ENCODE measurements around the gene RBFOX2.
A peak's percentile ranks its signal among the peaks of the same experiment; 100 is the strongest.

The RBFOX2 gene

GRCh38 chr22:35864545-35865165, 164.0 kb downstream of the RBFOX2 start:
- no peak for TF ChIP-seq POLR2A (IDR thresholded peaks at IDR 0.05; ENCODE audit: low read depth, low read length)
- no peak for FAIRE-seq
- no peak for DNase-seq (ENCODE audit: insufficient read length, low spot score)

- no peak for TF ChIP-seq POLR2A (IDR thresholded peaks at IDR 0.05; ENCODE audit: low read depth, low read length)
- FAIRE-seq = no peak
- no peak for DNase-seq (ENCODE audit: insufficient read length, low spot score)
Observed at GRCh38 chr22:35863432-35863831, 165.2 kb downstream of the RBFOX2 start.

DNA sequence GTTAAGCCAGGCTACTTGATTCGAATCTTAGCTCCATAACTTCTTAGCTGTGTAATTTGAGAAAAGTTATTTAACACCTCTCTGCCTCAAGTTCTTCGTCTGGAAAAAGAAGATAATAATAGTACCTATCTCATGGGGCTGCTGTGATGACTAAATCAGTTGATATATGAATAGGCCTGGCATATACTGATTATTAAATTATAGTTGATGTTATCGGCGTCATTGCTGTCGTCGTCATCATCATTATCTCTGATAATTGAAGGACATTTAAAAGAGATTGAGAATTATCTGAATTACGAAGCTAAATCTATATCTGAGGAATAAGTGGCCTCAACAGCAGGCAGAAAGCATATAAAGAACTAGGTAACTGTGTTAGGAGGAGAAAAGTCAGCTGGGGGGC, 165.9 kb downstream of the RBFOX2 start:
- no peak for TF ChIP-seq POLR2A (IDR thresholded peaks at IDR 0.05; ENCODE audit: low read depth, low read length)
- FAIRE-seq (no peak), DNase-seq (ENCODE audit: insufficient read length, low spot score) (no peak)

DNA sequence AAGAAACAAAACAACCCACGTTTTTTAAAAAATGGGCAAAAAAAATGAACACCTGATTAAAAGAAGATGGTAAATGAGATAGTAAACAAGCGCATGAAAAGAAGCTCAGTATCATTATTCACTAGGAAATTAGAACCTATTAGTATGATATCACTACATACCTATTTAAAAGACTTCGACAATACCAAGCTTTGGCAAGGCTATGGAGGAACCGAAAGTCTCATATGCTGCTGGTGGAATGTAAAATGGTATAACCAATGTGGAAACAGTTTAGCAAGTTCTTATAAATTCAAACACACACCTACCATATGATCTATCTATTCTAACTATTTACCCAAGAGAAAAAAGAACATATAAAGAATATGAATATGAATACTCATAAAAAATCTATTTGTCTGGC, 167.2 kb downstream of the RBFOX2 start:
- DNase-seq (ENCODE audit: insufficient read length, low spot score) (no peak), FAIRE-seq (no peak)
- no peak for TF ChIP-seq POLR2A (IDR thresholded peaks at IDR 0.05; ENCODE audit: low read depth, low read length)

DNA sequence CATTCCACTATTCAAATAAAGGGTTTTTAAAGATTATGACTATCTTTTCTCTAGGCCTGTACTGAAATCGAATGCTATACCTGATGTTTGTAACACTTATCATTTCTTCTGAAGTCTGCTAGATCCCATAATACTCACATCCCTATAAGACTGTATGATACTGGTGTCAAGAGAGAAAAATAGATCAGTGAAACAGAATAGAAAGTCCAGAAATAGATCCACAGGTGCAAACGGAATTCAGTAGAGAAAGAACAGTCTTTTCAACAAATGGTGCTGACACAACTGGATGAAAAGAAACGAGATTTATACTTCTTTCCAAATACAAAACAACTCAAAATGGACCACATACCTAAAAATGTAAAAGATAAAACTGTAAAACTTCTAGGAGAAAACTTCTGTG, 167.8 kb downstream of the RBFOX2 start:
- no peak for FAIRE-seq

GRCh38 chr22:35860087-35860733, 168.4 kb downstream of the RBFOX2 start:
- DNase-seq (ENCODE audit: insufficient read length, low spot score) (no peak), FAIRE-seq (no peak)
- no peak for TF ChIP-seq POLR2A (IDR thresholded peaks at IDR 0.05; ENCODE audit: low read depth, low read length)

More for the DNA sequence above, 167.8 kb downstream of the RBFOX2 start:
- no peak for DNase-seq (ENCODE audit: insufficient read length, low spot score)
- TF ChIP-seq POLR2A (IDR thresholded peaks at IDR 0.05; ENCODE audit: low read depth, low read length) = no peak

DNA sequence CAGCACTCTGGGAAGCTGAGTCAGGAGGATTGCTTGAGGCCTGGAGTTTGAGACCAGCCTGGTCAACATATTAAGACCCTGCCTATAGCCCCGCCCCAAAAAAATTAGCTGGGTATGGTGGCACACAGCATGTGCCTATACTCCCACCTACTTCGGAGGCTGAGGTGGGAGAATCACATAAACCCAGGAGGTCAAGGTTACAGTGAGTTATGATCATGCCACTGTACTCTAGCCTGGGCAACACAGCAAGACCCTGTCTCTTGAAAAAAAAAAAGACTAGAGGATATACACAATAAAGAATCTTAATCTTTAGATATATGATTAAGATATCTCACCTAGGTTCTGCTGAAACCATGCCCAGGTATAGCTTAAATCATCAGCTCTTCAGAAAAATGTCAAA, 174.3 kb downstream of the RBFOX2 start:
- TF ChIP-seq POLR2A (IDR thresholded peaks at IDR 0.05; ENCODE audit: low read depth, low read length) = no peak
- FAIRE-seq (no peak), DNase-seq (ENCODE audit: insufficient read length, low spot score) (no peak)

DNA sequence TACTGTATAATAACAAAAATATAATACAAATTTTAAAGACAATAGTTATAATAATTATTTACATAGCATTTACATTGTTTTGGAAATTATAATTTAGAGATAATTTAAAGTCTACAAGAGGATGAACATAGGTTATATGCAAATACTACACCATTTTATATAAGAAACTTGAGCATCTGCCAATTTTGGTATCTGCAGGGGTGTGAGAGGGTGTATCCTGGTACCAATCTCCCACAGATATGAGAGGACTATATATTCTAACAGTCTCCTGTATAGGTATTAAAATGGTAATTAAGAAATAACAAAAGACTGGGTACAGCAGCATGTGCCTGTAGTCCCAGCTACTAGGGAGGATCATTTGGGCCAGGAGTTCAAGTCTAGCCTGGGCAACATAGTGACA, 176.5 kb downstream of the RBFOX2 start:
- no peak for FAIRE-seq
- TF ChIP-seq POLR2A (IDR thresholded peaks at IDR 0.05; ENCODE audit: low read depth, low read length) = no peak
- DNase-seq (ENCODE audit: insufficient read length, low spot score) = no peak

- no peak for DNase-seq (ENCODE audit: insufficient read length, low spot score)
- no peak for FAIRE-seq
- no peak for TF ChIP-seq POLR2A (IDR thresholded peaks at IDR 0.05; ENCODE audit: low read depth, low read length)
Observed at GRCh38 chr22:35850831-35851230, 177.8 kb downstream of the RBFOX2 start.

DNA sequence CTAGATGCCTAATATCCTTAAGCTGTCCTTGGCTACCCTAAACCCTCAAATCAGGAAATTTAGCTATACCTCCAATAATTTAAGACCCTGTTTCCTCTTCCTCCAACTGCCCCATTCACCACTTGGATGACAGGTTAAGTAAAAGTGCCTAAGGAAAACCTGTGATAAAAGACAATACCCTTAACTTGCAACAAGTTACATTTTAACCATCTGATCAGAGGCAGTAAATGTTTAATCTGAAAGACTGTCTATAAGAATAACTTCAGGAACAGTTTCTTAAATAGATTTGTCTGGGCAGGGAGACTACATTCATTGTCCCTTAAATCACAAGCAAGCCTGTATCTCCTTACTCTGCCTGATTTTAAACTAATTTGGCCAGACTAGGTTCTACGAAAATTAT, 181.8 kb downstream of the RBFOX2 start:
- TF ChIP-seq POLR2A (IDR thresholded peaks at IDR 0.05; ENCODE audit: low read depth, low read length) = no peak
- no peak for DNase-seq (ENCODE audit: insufficient read length, low spot score)
- FAIRE-seq = no peak

- no peak for FAIRE-seq
- no peak for TF ChIP-seq POLR2A (IDR thresholded peaks at IDR 0.05; ENCODE audit: low read depth, low read length)
- no peak for DNase-seq (ENCODE audit: insufficient read length, low spot score)
Observed at GRCh38 chr22:35844886-35845285, 183.7 kb downstream of the RBFOX2 start.

- DNase-seq (ENCODE audit: insufficient read length, low spot score) (no peak), FAIRE-seq (peak; percentile 60)
- TF ChIP-seq POLR2A (IDR thresholded peaks at IDR 0.05; ENCODE audit: low read depth, low read length) = no peak
Observed at GRCh38 chr22:35842954-35843353, 185.7 kb downstream of the RBFOX2 start.

GRCh38 chr22:35842519-35842913, 186.1 kb downstream of the RBFOX2 start:
- FAIRE-seq (no peak), DNase-seq (ENCODE audit: insufficient read length, low spot score) (no peak)
- TF ChIP-seq POLR2A (IDR thresholded peaks at IDR 0.05; ENCODE audit: low read depth, low read length) = no peak

DNA sequence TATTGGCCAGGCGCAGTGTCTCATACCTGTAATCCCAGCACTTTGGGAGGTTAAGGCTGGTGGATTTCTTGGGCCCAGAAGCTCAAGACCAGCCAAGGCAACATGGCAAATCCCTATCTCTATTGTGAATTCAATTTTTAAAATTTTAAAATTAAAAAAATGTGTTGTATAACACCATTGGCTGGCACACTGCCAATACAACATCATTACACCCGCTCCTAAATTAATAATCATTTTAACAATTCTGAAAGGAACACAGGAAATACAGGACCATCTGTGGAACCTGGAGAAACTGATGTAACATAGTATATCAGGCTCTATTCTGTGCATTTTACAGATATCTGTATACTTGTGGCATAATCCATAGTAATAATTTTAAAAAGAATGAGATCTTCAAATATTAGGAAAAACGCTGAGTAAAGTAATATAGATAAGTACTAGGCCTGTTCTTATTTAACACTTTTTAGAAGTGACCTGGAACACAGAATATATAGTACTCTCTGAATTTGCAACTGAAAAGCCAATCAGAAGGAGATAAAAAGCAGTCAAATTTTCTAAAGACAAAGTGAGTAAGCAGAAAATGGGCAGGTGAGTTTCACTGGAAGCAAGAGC, 186.6 kb downstream of the RBFOX2 start:
- DNase-seq (ENCODE audit: insufficient read length, low spot score) (no peak), FAIRE-seq (no peak)
- no peak for TF ChIP-seq POLR2A (IDR thresholded peaks at IDR 0.05; ENCODE audit: low read depth, low read length)

DNA sequence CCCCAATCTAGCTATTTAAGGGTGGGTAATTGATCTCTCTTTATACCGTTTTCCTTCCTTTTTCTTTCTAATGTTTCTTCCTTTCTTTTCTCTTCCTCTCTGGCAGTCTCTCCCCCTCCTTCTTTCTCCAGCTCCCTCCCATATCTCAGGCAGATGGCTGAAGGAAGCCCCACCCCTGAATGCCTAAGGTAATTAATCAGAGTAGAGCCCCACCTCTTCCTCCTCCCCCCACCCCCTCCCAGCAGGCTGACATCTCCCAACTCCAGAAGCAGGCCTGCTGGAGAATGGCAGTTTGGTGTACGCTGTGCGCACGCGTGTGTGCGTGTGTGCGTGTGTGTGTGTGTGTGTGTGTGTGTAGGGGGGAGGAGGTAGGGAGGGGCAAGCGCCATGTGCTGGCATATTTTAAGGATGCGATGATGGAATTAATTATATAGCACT, 188.3 kb downstream of the RBFOX2 start:
- DNase-seq (ENCODE audit: insufficient read length, low spot score) (peak; percentile 38), FAIRE-seq (peak; percentile 95)
- no peak for TF ChIP-seq POLR2A (IDR thresholded peaks at IDR 0.05; ENCODE audit: low read depth, low read length)
